HepG2 (cell line): ENCODE results near the gene H6PD. TPM values are rescaled to one million over a fixed set of nuclear protein-coding genes. Genes with fewer than 3 reads are reported as not detected.
A peak's percentile ranks its signal among the peaks of the same experiment; 100 is the strongest.

ENCODE experiments used
- CCAR2 ChIP-seq: fragments of 200-400 bp; formaldehyde crosslinking; optimal IDR thresholded peaks from 2 replicates; pipeline ENCODE3; 2018; ENCODE audit warnings: low read depth, mild to moderate bottlenecking, low read length, moderate library complexity
- IRF2 ChIP-seq: IDR thresholded peaks from 2 replicates; pipeline ENCODE4 v1.6.1; 2018; ENCODE audit warnings: missing genetic modification reagents, missing compliant biosample characterization
- KAT8 ChIP-seq: IDR thresholded peaks from 2 replicates; pipeline ENCODE4 v1.6.1; 2016; ENCODE audit warnings: missing genetic modification reagents, missing compliant biosample characterization
- MBNL3 ChIP-seq: fragments of 250-450 bp; sonication (Bioruptor Pico); conservative IDR thresholded peaks from 2 replicates; pipeline ENCODE4 v1.8.0; 2022; ENCODE audit warnings: mild to moderate bottlenecking, inconsistent platforms
- RBFOX2 ChIP-seq: fragments of 200-400 bp; formaldehyde crosslinking; IDR thresholded peaks from 2 replicates; pipeline ENCODE4 v1.6.1; 2017; ENCODE audit warnings: low read depth, mild to moderate bottlenecking, low read length
- ZHX1 ChIP-seq: sonication (generic); formaldehyde crosslinking; IDR thresholded peaks from 2 replicates; pipeline ENCODE4 v1.8.1; 2022; ENCODE audit warnings: low read depth, mild to moderate bottlenecking, missing genetic modification reagents
- ZNF607 ChIP-seq: sonication (generic); formaldehyde crosslinking; IDR thresholded peaks from 2 replicates; pipeline ENCODE4 v1.5.1; 2020; ENCODE audit warnings: missing genetic modification reagents, mild to moderate bottlenecking, borderline replicate concordance
- polyA plus RNA-seq, 8 experiments: library from polyadenylated mRNA; depleted of rRNA in 3 of 8; stranded (reverse) in 7 of 8; unstranded in 1 of 8; fragments of >200 nt; fragmentation: Illumina TruSeq in 4 of 8; extraction: Trizol in 4 of 8; gene quantifications; 2 replicates each; pipeline versions ENCODE4 v1.2.1 to v1.2.3, GENCODE V29; 2011 to 2016; ENCODE audit warnings: low read depth in 4 of 8, missing spikeins in 1 of 8, mixed read lengths in 1 of 8; ENCODE audit not compliant: insufficient read depth in 1 of 8
- total RNA-seq, 5 experiments: library from RNA; depleted of rRNA; stranded (reverse); fragments of >200 nt; fragmentation: Illumina TruSeq; extraction: Trizol; gene quantifications; 2 replicates each; pipeline ENCODE4 v1.2.3, GENCODE V29; 2016; ENCODE audit warnings: low read depth in 1 of 5
- TF ChIP-seq, protein P1 (sequence below): sonication (generic); formaldehyde crosslinking; IDR thresholded peaks from 2 replicates; pipeline ENCODE4 v1.9.0; 2021; ENCODE audit warnings: mild to moderate bottlenecking, missing genetic modification reagents
- TF ChIP-seq, protein P2 (sequence below): sonication (generic); formaldehyde crosslinking; IDR thresholded peaks from 2 replicates; pipeline ENCODE4 v1.4.0; 2020; ENCODE audit warnings: mild to moderate bottlenecking, missing genetic modification reagents, borderline replicate concordance

Gene H6PD
- total and polyA plus RNA-seq, 2 of the 13 experiments (the other 11 are each of a cell fraction or from before 2014, with no cell fraction given), result 9.3 to 14.1 TPM

DNA sequence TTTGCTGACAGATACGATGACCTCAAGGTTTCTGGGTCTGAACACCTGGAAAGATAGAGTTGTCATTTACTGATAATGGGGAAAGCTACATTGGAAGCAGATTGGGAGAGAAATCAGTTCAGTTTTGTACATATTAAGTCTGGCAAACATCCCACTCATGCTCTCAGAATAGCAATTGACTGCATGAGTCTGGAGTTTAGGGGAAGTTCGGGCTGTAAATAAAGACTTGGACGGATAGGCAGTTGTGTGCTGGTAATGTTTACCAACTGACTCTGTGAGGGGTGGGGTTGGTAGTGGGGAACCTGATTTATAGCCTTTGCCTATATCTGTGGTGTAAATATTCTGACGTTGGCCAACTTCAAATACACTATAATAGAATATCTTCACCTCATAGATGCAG lies 4.0 kb downstream of the H6PD start (continued):
- TF ChIP-seq MBNL3, result no peak
- no peak for TF ChIP-seq ZNF607 (CRISPR knock-in tag)
- TF ChIP-seq KAT8, result 0 out of 2 replicates have a peak, but pooled peaks have one; percentile 27
- TF ChIP-seq RBFOX2, result no peak
- TF ChIP-seq ZHX1 (CRISPR knock-in tag), result no peak
- no peak for TF ChIP-seq IRF2 (CRISPR knock-in tag)
- TF ChIP-seq, protein P1, sequence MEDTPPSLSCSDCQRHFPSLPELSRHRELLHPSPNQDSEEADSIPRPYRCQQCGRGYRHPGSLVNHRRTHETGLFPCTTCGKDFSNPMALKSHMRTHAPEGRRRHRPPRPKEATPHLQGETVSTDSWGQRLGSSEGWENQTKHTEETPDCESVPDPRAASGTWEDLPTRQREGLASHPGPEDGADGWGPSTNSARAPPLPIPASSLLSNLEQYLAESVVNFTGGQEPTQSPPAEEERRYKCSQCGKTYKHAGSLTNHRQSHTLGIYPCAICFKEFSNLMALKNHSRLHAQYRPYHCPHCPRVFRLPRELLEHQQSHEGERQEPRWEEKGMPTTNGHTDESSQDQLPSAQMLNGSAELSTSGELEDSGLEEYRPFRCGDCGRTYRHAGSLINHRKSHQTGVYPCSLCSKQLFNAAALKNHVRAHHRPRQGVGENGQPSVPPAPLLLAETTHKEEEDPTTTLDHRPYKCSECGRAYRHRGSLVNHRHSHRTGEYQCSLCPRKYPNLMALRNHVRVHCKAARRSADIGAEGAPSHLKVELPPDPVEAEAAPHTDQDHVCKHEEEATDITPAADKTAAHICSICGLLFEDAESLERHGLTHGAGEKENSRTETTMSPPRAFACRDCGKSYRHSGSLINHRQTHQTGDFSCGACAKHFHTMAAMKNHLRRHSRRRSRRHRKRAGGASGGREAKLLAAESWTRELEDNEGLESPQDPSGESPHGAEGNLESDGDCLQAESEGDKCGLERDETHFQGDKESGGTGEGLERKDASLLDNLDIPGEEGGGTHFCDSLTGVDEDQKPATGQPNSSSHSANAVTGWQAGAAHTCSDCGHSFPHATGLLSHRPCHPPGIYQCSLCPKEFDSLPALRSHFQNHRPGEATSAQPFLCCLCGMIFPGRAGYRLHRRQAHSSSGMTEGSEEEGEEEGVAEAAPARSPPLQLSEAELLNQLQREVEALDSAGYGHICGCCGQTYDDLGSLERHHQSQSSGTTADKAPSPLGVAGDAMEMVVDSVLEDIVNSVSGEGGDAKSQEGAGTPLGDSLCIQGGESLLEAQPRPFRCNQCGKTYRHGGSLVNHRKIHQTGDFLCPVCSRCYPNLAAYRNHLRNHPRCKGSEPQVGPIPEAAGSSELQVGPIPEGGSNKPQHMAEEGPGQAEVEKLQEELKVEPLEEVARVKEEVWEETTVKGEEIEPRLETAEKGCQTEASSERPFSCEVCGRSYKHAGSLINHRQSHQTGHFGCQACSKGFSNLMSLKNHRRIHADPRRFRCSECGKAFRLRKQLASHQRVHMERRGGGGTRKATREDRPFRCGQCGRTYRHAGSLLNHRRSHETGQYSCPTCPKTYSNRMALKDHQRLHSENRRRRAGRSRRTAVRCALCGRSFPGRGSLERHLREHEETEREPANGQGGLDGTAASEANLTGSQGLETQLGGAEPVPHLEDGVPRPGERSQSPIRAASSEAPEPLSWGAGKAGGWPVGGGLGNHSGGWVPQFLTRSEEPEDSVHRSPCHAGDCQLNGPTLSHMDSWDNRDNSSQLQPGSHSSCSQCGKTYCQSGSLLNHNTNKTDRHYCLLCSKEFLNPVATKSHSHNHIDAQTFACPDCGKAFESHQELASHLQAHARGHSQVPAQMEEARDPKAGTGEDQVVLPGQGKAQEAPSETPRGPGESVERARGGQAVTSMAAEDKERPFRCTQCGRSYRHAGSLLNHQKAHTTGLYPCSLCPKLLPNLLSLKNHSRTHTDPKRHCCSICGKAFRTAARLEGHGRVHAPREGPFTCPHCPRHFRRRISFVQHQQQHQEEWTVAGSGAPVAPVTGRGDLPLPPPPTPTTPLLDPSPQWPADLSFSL, result no peak
- TF ChIP-seq CCAR2, result no peak
- TF ChIP-seq, protein P2, sequence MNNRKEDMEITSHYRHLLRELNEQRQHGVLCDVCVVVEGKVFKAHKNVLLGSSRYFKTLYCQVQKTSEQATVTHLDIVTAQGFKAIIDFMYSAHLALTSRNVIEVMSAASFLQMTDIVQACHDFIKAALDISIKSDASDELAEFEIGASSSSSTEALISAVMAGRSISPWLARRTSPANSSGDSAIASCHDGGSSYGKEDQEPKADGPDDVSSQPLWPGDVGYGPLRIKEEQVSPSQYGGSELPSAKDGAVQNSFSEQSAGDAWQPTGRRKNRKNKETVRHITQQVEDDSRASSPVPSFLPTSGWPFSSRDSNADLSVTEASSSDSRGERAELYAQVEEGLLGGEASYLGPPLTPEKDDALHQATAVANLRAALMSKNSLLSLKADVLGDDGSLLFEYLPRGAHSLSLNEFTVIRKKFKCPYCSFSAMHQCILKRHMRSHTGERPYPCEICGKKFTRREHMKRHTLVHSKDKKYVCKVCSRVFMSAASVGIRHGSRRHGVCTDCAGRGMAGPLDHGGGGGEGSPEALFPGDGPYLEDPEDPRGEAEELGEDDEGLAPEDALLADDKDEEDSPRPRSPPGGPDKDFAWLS (CRISPR knock-in tag), result no peak
- TF ChIP-seq, all 625 proteins: peak for 4
